Measurements from ENCODE around the gene APOL1.

GRCh38 chr22:36299295-36299694 is 46.4 kb downstream of the APOL1 start:
- TF ChIP-seq, protein P1, sequence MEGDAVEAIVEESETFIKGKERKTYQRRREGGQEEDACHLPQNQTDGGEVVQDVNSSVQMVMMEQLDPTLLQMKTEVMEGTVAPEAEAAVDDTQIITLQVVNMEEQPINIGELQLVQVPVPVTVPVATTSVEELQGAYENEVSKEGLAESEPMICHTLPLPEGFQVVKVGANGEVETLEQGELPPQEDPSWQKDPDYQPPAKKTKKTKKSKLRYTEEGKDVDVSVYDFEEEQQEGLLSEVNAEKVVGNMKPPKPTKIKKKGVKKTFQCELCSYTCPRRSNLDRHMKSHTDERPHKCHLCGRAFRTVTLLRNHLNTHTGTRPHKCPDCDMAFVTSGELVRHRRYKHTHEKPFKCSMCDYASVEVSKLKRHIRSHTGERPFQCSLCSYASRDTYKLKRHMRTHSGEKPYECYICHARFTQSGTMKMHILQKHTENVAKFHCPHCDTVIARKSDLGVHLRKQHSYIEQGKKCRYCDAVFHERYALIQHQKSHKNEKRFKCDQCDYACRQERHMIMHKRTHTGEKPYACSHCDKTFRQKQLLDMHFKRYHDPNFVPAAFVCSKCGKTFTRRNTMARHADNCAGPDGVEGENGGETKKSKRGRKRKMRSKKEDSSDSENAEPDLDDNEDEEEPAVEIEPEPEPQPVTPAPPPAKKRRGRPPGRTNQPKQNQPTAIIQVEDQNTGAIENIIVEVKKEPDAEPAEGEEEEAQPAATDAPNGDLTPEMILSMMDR (IDR thresholded peaks at IDR 0.05 in 4 of 5, conservative IDR thresholded peaks at IDR 0.05 in 1 of 5), result no peak
- no peak for TF ChIP-seq POLR2A (IDR thresholded peaks at IDR 0.05)

Data from gastrocnemius medialis (tissue), 4 donors.